ENCODE measurements around the gene CCDC183.
"Not testable (repeated sequence)": the region's sequence is repeated elsewhere in the genome, so short reads cannot be mapped to it uniquely, and the experiment has no call there.

The CCDC183 gene

GRCh38 chr9:136826188-136826541, 30.0 kb downstream of the CCDC183 start:
- DNase-seq: no peak

GRCh38 chr9:136826703-136827582, 30.8 kb downstream of the CCDC183 start:
- no peak for DNase-seq

DNA sequence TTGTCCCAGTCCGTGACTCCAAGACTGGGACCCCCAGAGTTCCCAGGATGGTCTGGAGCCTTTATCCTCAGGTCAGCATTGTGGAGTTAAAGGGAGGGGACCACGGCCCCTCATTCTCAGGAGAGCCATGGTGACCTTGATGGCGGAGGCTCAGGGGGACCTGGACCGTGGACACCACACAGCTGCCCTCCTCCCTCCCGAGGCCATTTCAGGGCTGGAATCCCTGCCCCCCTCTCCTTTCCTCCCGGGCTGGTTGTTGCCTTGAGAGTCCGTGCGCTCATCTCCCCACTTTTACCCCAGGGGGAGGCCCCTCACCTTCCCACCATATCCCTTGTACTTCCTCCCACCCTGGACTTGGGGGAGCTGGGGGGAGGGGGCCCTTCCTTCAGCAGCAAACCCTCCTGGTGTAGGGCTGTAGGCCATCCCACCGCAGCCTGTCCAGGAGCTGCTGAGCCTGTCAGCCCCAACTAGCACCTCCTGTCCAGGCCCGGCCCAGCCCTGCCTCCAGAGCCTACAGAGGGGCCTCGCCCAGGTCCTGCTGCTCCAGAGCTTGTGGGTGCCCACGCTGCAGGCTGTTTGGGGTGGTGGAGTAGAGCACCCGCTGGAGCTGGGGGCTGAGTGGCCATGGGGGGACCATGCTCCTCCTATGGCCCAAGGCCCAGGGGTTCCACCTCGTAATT, 31.8 kb downstream of the CCDC183 start:
- DNase-seq: no peak

DNA sequence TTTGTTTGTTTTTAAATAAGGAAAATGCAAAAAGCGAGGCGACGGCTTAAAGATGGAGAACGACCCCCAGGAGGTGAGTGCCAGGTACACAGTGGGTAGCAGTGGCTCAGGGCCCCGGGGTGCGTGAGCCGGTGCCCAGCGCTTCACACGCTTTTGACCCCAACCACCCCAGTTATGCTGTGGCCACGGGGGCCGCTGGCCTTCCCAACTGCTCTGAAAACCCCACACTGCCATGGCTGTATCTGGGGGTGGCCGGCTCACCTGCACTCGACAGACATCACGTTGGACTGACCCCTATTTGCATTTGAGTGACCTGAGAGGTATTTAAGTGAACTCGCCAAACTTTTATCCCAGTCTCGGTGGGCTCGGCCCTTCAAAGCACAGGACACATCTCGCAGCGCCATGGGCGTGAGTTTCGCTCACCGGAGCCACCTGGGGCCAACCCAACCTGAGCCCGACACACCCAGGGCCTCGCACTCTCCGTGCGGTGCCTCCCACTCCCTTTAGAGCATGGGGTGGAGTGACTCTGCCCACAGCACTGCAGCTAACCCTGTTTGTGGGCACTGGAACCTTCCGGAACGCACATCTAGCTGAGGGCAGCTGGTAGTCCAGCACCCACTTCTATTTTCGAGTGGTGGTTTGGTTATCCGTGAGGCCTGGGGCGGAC, 32.5 kb downstream of the CCDC183 start:
- DNase-seq: no peak

DNA sequence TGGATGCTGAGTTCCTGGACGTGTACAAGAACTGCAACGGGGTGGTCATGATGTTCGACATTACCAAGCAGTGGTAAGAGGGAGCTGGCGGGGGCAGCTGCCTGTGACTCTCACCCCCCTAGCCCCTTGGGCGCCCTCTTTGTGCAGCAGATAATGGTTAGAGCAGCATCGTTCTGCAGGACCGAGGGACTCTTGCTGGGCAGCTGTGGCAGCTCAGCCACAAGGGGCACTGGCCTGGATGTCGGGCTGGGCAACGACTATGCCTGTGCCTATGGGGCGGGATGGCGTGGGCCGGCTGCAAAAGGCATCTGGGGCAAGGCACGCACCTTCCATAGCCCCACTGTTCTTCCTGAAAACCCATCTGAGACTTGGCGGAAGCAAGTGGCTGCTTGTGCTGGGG, 33.3 kb downstream of the CCDC183 start:
- DNase-seq: no peak

GRCh38 chr9:136829981-136830885, 34.1 kb downstream of the CCDC183 start:
- DNase-seq: no peak

DNA sequence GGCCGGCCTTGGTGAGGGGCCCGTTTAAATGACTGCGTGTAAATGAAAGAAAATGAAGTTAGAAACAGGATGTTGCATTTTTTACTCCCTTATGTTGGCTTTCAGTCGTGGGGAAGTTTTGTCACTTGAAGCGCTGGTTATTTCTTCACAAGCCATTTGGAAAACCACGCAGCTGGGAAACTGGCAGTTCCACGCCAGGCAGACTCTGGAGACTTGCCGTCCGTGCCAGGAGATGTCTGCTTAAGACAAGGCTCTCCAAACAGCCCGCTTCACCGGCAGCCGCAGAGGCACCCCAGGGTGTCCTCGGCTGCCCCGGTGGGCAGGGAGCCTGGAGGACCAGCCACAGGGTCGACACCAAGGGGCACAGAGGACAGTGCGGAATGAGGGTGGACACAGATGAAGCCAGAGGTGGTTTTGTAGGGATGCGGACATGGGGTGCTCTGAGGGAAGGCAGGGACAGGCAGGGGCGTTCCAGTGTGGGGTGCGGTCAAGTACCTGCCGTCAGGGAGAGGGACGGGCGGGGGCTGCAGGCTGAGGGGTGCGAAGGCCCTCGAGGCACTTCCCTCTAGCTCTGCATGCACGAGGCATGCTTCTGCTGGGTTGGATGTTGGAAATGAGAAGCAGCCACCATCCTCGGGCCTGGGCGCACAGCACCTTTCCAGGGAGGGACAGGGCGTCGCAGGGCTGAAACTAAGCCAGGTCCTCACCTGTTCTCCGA, 35.0 kb downstream of the CCDC183 start:
- DNase-seq: no peak

DNA sequence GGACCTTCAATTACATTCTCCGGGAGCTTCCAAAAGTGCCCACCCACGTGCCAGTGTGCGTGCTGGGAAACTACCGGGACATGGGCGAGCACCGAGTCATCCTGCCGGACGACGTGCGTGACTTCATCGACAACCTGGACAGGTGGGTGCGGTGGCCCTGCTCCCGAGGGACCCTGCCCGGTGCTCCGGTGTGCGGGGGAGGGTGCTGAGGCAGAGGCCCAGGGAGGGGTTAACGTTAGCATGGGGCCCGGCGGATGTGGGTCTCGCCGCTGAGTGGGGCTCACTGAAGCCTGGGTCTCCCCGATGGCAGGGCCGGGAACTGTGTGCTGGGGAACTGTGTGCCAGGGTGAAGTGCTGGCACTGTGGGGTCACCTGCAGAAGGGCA, 35.6 kb downstream of the CCDC183 start:
- no peak for DNase-seq

DNA sequence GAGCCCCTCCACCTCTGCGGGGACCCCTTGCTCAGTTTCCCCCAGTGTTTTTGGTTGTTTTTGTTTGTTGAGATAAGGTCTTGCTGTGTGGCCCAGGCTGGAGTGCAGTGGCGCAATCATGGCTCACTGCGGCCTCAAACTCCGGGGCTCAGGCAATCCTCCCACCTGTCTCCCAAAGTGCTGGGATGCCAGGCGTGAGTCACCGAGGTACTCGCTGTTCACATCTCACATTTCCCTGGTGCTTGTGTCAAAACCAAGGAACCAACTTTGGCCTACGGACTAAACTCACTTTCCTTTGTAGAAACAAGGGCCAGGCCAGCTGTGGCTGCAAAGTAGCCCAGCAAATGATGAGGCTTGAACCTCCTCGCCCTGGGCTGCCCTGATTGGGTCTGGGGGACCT, 36.4 kb downstream of the CCDC183 start:
- DNase-seq: no peak

- DNase-seq: not testable (repeated sequence)
Observed at GRCh38 chr9:136833381-136834048, 37.4 kb downstream of the CCDC183 start.

DNA sequence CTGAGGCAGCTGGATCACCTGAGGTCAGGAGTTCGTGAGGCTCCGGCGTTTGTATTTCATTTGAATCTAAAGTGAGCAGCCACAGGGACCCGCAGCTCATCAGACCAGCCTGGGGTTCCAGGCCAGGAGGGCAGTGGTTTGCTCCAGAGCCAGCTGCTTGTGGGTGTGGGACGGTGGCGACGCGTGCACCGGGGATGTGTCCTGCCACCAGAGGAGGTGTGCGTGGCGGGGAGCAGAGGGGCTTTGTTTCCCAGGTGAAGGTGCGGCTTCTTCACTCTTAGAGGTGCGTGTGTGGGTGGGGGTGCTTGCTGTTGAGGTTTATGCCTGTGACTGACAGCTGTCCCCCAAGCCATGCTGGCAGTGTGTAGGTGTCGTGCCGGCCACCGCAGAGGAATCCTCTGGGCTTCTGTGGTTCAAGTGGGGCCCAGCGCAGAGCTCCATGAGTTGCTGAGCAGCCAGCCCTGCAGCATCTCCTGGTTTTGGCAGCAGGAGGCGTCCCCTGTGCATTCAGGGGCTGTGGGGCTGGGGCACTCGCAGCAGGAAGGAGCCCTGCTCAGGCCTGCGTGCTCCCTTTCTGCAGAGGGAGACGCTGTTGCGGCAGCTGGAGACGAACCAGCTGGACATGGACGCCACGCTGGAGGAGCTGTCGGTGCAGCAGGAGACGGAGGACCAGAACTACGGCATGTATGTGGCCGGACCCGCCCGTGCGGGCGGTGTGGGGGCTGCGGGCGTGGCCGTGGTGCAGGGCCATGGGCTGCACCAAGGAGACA, 39.2 kb downstream of the CCDC183 start:
- no peak for DNase-seq

- no peak for DNase-seq
Observed at GRCh38 chr9:136835932-136836904, 40.1 kb downstream of the CCDC183 start.

- no peak for DNase-seq
Observed at GRCh38 chr9:136837146-136837855, 41.2 kb downstream of the CCDC183 start.

DNA sequence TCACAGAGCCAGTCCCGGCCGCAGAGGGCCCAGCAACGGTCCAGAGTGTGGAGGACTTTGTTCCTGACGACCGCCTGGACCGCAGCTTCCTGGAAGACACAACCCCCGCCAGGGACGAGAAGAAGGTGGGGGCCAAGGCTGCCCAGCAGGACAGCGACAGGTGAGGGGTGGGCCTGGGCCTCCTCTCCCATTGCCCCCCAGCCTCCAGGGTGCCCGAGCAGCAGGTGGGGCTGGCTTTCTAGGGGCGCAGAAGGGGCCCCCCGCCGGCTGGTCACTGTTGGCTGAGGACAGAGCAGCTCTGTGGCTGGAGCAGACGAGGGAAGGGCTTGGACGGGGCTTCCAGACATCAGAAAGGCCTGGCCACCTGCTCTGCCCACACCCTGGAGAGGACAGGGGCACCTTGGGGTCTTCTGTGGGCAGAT, 41.7 kb downstream of the CCDC183 start:
- DNase-seq: not testable (repeated sequence)

- DNase-seq: no peak
Observed at GRCh38 chr9:136838314-136839228, 42.4 kb downstream of the CCDC183 start.

DNA sequence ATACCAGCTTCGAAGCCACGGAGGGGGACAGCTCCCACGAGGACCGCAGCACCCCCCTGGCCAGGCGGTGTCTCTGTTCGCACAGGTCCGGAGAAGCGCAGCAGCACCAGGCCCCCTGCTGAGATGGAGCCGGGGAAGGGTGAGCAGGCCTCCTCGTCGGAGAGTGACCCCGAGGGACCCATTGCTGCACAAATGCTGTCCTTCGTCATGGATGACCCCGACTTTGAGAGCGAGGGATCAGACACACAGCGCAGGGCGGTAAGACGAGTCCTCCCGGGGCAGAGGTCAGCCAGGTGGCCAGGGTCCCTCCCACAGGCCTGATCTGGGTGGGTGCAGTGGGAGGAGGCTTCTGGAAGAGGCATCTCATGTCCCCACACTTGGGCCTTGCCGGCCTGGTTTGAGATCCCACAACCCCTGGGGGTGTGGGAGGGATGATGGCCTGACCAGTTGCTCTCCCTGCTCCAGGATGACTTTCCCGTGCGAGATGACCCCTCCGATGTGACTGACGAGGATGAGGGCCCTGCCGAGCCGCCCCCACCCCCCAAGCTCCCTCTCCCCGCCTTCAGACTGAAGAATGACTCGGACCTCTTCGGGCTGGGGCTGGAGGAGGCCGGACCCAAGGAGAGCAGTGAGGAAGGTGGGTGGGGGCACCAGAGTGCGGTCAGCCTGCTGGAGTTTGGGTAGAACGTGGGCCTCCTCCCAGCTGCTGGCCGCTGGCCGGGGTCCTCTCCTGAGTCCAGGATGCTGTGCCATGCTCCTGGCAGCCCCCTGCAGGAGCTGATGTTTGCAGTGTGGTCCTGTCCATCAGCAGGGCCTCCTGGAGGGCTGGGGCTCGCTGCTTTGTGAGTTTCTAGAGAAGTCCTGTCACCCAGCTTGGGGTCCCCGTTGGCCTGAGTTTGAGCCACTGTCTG, 43.3 kb downstream of the CCDC183 start:
- DNase-seq: no peak

Data from CD4-positive, alpha-beta T cell treated with Interleukin-17A for 1 hour (primary cell).